ENCODE measurements around the gene DEFB132. TPM values are rescaled to one million over a fixed set of nuclear protein-coding genes. Genes with fewer than 3 reads are reported as not detected.

DEFB132 gene
- total RNA-seq, 4 donors from 2014 or later: 1.5 to 9.2 (median 2.0) TPM

- no peak for TF ChIP-seq CTCF (IDR thresholded peaks at IDR 0.05)
- no peak for DNase-seq (ENCODE audit: low spot score)
Observed at GRCh38 chr20:284172-284571, 26.6 kb downstream of the DEFB132 start.

GRCh38 chr20:286508-286907 is 29.0 kb downstream of the DEFB132 start:
- no peak for ATAC-seq (ENCODE audit: low FRiP score)

More at GRCh38 chr20:284172-284571, 26.6 kb downstream of the DEFB132 start:
- ATAC-seq (ENCODE audit: low FRiP score): no peak

GRCh38 chr20:288956-289692 is 31.6 kb downstream of the DEFB132 start:
- DNase-seq (ENCODE audit: low spot score): no peak
- no peak for TF ChIP-seq CTCF (IDR thresholded peaks at IDR 0.05)
- ATAC-seq (ENCODE audit: low FRiP score): no peak

More at GRCh38 chr20:286508-286907, 29.0 kb downstream of the DEFB132 start:
- DNase-seq (ENCODE audit: low spot score): no peak
- TF ChIP-seq CTCF (IDR thresholded peaks at IDR 0.05): no peak

- DNase-seq (ENCODE audit: low spot score) (no peak), ATAC-seq (ENCODE audit: low FRiP score) (no peak)
- TF ChIP-seq CTCF (IDR thresholded peaks at IDR 0.05): no peak
Observed at GRCh38 chr20:289693-290083, 32.2 kb downstream of the DEFB132 start.

GRCh38 chr20:290084-290831 is 32.7 kb downstream of the DEFB132 start, which contains the start of gene C20orf96:
Gene C20orf96 (minus strand): TSS chr20:290750. CDS start chr20:290610, 140 bp downstream.
- ATAC-seq (ENCODE audit: low FRiP score): peak; percentile 96
- peak; percentile 76 for DNase-seq (ENCODE audit: low spot score)
- no peak for TF ChIP-seq CTCF (IDR thresholded peaks at IDR 0.05)

GRCh38 chr20:294602-295001 is 37.1 kb downstream of the DEFB132 start:
- ATAC-seq (ENCODE audit: low FRiP score): no peak
- DNase-seq (ENCODE audit: low spot score): no peak
- TF ChIP-seq CTCF (IDR thresholded peaks at IDR 0.05): no peak
